H1 (cell line): Measurements from ENCODE around the gene PDZRN4. TPM values are rescaled to one million over a fixed set of nuclear protein-coding genes. Genes with fewer than 3 reads are reported as not detected.

Experiments
- CTCF ChIA-PET: fragments of 300-600 bp; sonication (Branson Sonifier 250); formaldehyde crosslinking; loops from one replicate; lab custom pipeline; 2021; ENCODE audit not compliant: partially characterized antibody; lab: Charles Lee
- POLR2A ChIA-PET: fragments of 300-600 bp; sonication (Branson Sonifier 250); formaldehyde crosslinking; loops from one replicate; lab custom pipeline; 2021; ENCODE audit warnings: inconsistent platforms; ENCODE audit not compliant: partially characterized antibody; lab: Charles Lee
- DNase-seq, 2 experiments: peaks; one replicate each; pipeline versions ENCODE4 v3.0.0 to v3.0.0-alpha.2; 2010 to 2022; ENCODE audit warnings: low spot score in 2 of 2, low read depth in 1 of 2, mixed read lengths in 1 of 2
- FAIRE-seq: peaks from 2 replicates; lab custom pipeline; 2011; peaks lifted over from hg19 to GRCh38; lab: Jason Lieb, UNC
- H2AFZ ChIP-seq: 2 replicates; pipeline ENCODE4 v1.8.1; 2012; ENCODE audit warnings: low read length, inconsistent platforms
- H2AK5ac ChIP-seq: 2 replicates; pipeline ENCODE4 v1.6.1; 2013; ENCODE audit warnings: low read depth, low read length
- H2BK120ac ChIP-seq: replicated peaks from 2 replicates; pipeline ENCODE3; 2013; ENCODE audit warnings: low read depth, low read length, inconsistent platforms
- H2BK12ac ChIP-seq: 2 replicates; pipeline ENCODE4 v1.6.1; 2013; ENCODE audit warnings: low read depth, low read length
- H2BK15ac ChIP-seq: 2 replicates; pipeline ENCODE4 v1.6.1; 2013; ENCODE audit warnings: low read length
- H2BK20ac ChIP-seq: 2 replicates; pipeline ENCODE4 v1.6.1; 2013; ENCODE audit warnings: low read length
- H2BK5ac ChIP-seq: 2 replicates; pipeline ENCODE4 v1.6.1; 2013; ENCODE audit warnings: low read depth, low read length
- H3K14ac ChIP-seq: 2 replicates; pipeline ENCODE4 v1.6.1; 2013; ENCODE audit warnings: inconsistent platforms; ENCODE audit not compliant: insufficient read length
- H3K18ac ChIP-seq: 2 replicates; pipeline ENCODE4 v1.6.1; 2013; ENCODE audit warnings: low read length; ENCODE audit errors: extremely low read depth
- H3K23ac ChIP-seq: 2 replicates; pipeline ENCODE4 v1.6.1; 2013; ENCODE audit warnings: inconsistent platforms; ENCODE audit not compliant: insufficient read length
- H3K23me2 ChIP-seq: 2 replicates; pipeline ENCODE4 v1.6.1; 2013; ENCODE audit warnings: low read depth, low read length
- H3K27ac ChIP-seq: 2 replicates; pipeline ENCODE4 v1.6.1; 2011; ENCODE audit warnings: low read depth, low read length, inconsistent platforms
- H3K27me3 ChIP-seq, 4 experiments: replicated peaks in 1 of 4; 1 replicate in 1 of 4; 2 replicates in 3 of 4; pipeline versions ENCODE4 v1.6.1 to v1.8.1; 2011 to 2013; ENCODE audit warnings: low read length in 3 of 4, mild to moderate bottlenecking in 3 of 4, inconsistent platforms in 2 of 4, mixed read lengths in 2 of 4, moderate library complexity in 1 of 4; ENCODE audit not compliant: control insufficient read depth in 3 of 4, insufficient read depth in 3 of 4; ENCODE audit errors: extremely low read depth in 1 of 4
- H3K36me3 ChIP-seq, 4 experiments: 2 replicates each; pipeline versions ENCODE4 v1.6.1 to v1.8.1; 2011 to 2013; ENCODE audit warnings: mild to moderate bottlenecking in 4 of 4, low read length in 3 of 4, moderate library complexity in 2 of 4, control low read depth in 1 of 4, inconsistent platforms in 1 of 4; ENCODE audit not compliant: insufficient read depth in 4 of 4, control insufficient read depth in 2 of 4
- H3K4ac ChIP-seq: replicated peaks from 2 replicates; pipeline ENCODE3; 2013; ENCODE audit warnings: low read length, low read depth, mixed read lengths, inconsistent platforms; ENCODE audit not compliant: insufficient read length
- H3K4me1 ChIP-seq, 4 experiments: replicated peaks in 1 of 4; 1 replicate in 1 of 4; 2 replicates in 3 of 4; pipeline versions ENCODE4 v1.6.1 to v1.8.1; 2011 to 2013; ENCODE audit warnings: low read length in 3 of 4, inconsistent platforms in 2 of 4, mixed read lengths in 1 of 4; ENCODE audit not compliant: insufficient read depth in 4 of 4, control insufficient read depth in 3 of 4
- H3K4me2 ChIP-seq, 2 experiments: 2 replicates each; pipeline versions ENCODE4 v1.6.1 to v1.8.1; 2011 to 2013; ENCODE audit warnings: low read depth in 2 of 2, low read length in 2 of 2, control low read depth in 1 of 2, inconsistent platforms in 1 of 2, mild to moderate bottlenecking in 1 of 2; ENCODE audit not compliant: insufficient read depth in 1 of 2
- H3K4me3 ChIP-seq, 4 experiments: fragments of 200-600, 300-600 bp in 1 of 4; sonication (generic), shearing (Covaris generic), sonication (Bioruptor Twin) in 1 of 4; 2 replicates each; pipeline versions ENCODE4 v1.5.1 to v1.8.1; 2011 to 2016; ENCODE audit warnings: low read length in 4 of 4, low read depth in 3 of 4, control low read depth in 2 of 4, inconsistent platforms in 2 of 4, mild to moderate bottlenecking in 2 of 4, mixed read lengths in 1 of 4, moderate library complexity in 1 of 4; ENCODE audit not compliant: insufficient read depth in 2 of 4; ENCODE audit errors: extremely low read depth in 1 of 4
- H3K56ac ChIP-seq: replicated peaks from 2 replicates; pipeline ENCODE3; 2013; ENCODE audit warnings: low read depth, mild to moderate bottlenecking, mixed read lengths, low read length, inconsistent platforms; ENCODE audit not compliant: insufficient read length
- H3K79me1 ChIP-seq: 2 replicates; pipeline ENCODE4 v1.6.1; 2013; ENCODE audit warnings: low read depth, low read length, control low read depth
- H3K79me2 ChIP-seq, 2 experiments: 2 replicates each; pipeline versions ENCODE4 v1.6.1 to v1.8.1; 2012 to 2013; ENCODE audit warnings: low read length in 2 of 2, mild to moderate bottlenecking in 2 of 2, inconsistent platforms in 1 of 2; ENCODE audit not compliant: insufficient read depth in 2 of 2, control insufficient read depth in 1 of 2
- H3K9ac ChIP-seq, 4 experiments: replicated peaks in 1 of 4; 1 replicate in 1 of 4; 2 replicates in 3 of 4; pipeline versions ENCODE4 v1.6.1 to v1.8.1; 2011 to 2013; ENCODE audit warnings: low read depth in 3 of 4, low read length in 3 of 4, control low read depth in 2 of 4, mild to moderate bottlenecking in 2 of 4, moderate library complexity in 2 of 4, inconsistent platforms in 1 of 4; ENCODE audit errors: extremely low read depth in 1 of 4
- H3K9me3 ChIP-seq, 2 experiments: 2 replicates each; pipeline versions ENCODE4 v1.6.1 to v1.8.1; 2012 to 2013; ENCODE audit warnings: mild to moderate bottlenecking in 2 of 2, moderate library complexity in 2 of 2, control low read depth in 1 of 2, inconsistent platforms in 1 of 2, low read depth in 1 of 2, low read length in 1 of 2, mixed read lengths in 1 of 2; ENCODE audit not compliant: insufficient read depth in 2 of 2
- H4K20me1 ChIP-seq, 2 experiments: replicated peaks in 1 of 2; 2 replicates each; pipeline versions ENCODE3 to v1.8.1; 2011 to 2013; ENCODE audit warnings: inconsistent platforms in 2 of 2, low read length in 2 of 2, mild to moderate bottlenecking in 1 of 2; ENCODE audit not compliant: insufficient read depth in 2 of 2, control insufficient read depth in 1 of 2
- H4K5ac ChIP-seq: 2 replicates; pipeline ENCODE4 v1.6.1; 2013; ENCODE audit warnings: low read length, low read depth, mixed read lengths, inconsistent platforms; ENCODE audit not compliant: insufficient read length
- H4K8ac ChIP-seq: 2 replicates; pipeline ENCODE4 v1.8.0; 2013; ENCODE audit warnings: mild to moderate bottlenecking, moderate library complexity, low read length, inconsistent platforms; ENCODE audit not compliant: insufficient read depth; ENCODE audit errors: extremely low read depth
- H4K91ac ChIP-seq: replicated peaks from 2 replicates; pipeline ENCODE3; 2013; ENCODE audit warnings: low read length, mixed read lengths, inconsistent platforms; ENCODE audit not compliant: insufficient read length
- BRCA1 ChIP-seq: IDR thresholded peaks from 2 replicates; pipeline ENCODE4 v1.6.1; 2012; ENCODE audit warnings: low read depth, low read length, improper control_type of control experiment
- CHD1 ChIP-seq: IDR thresholded peaks from 2 replicates; pipeline ENCODE4 v1.6.1; 2012; ENCODE audit warnings: low read depth, low read length, improper control_type of control experiment
- MAFK ChIP-seq: IDR thresholded peaks from 2 replicates; pipeline ENCODE4 v1.6.1; 2012; ENCODE audit warnings: low read depth, mild to moderate bottlenecking, improper control_type of control experiment, low read length
- POLR2A ChIP-seq, 2 experiments: IDR thresholded peaks; 1 replicate in 1 of 2; 2 replicates in 1 of 2; pipeline ENCODE4 v1.6.1; 2011; ENCODE audit warnings: low read depth in 2 of 2, low read length in 2 of 2, mild to moderate bottlenecking in 2 of 2; ENCODE audit errors: control extremely low read depth in 1 of 2
- POU5F1 ChIP-seq: IDR thresholded peaks from 2 replicates; pipeline ENCODE4 v1.6.1; 2011; ENCODE audit warnings: low read depth, mild to moderate bottlenecking, low read length, moderate library complexity
- WGBS, 2 experiments: shearing (Covaris generic) in 1 of 2; methylation state at CpG; one replicate each; pipeline versions ENCODE4 v1.1.6 to v1.1.7; 2013 to 2015; ENCODE audit warnings: low lambda C conversion rate in 2 of 2, mixed read lengths in 2 of 2, inconsistent platforms in 1 of 2, low coverage in 1 of 2, missing lambda C conversion rate in 1 of 2; ENCODE audit not compliant: insufficient replicate concordance in 2 of 2, insufficient coverage in 1 of 2, insufficient read length in 1 of 2; ENCODE audit errors: extremely low coverage in 1 of 2, missing lambda C conversion rate in 1 of 2; 5-methylcytosine and 5-hydroxymethylcytosine counted together
- polyA plus RNA-seq, 7 experiments: library from polyadenylated mRNA; depleted of rRNA in 3 of 7; stranded (reverse) in 5 of 7; unstranded in 2 of 7; fragments of >200 nt in 5 of 7; fragments of 200-250 nt in 2 of 7; gene quantifications; 1 replicate in 5 of 7; 2 replicates in 1 of 7; 4 replicates in 1 of 7; pipeline versions ENCODE4 v1.2.1 to v1.2.3, GENCODE V29; 2011 to 2013; ENCODE audit warnings: missing spikeins in 2 of 7, mixed read lengths in 2 of 7
- total RNA-seq: library from RNA; stranded (reverse); fragmentation: NEBNext Ultra II Directional; extraction: Animal tissue kit (Norgen Biotek cat#: 25700); gene quantifications from 2 replicates; pipeline ENCODE4 v1.2.1, GENCODE V29; 2021

The PDZRN4 gene
- total and polyA plus RNA-seq, 2 of the 8 experiments (the other 6 are each of a cell fraction or from before 2014, with no cell fraction given) = not detected

DNA sequence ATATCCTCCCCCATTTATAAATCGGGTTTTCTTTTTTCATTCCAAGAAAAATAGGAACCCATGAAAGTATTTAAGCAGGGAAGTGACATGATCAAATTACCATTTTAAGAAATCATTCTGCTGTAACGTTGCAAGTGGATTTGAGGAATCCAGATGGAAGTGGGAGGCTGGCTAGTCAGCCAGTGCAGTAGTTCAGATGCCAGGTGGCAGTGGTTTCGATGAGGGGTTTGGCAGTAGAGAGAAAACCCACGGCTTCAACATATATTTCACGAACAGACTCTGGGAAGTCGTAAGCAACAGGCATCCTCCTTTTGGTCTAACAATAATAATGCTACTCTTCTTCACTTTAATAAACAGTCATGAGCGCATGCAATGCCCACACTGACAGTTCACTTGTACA, 25.0 kb downstream of the PDZRN4 start:
- H4K91ac ChIP-seq = no peak overlapping the region
- TF ChIP-seq BRCA1 = no peak
- TF ChIP-seq MAFK = no peak
- no peak for TF ChIP-seq POU5F1
- TF ChIP-seq POLR2A (IDR thresholded peaks at IDR 0.05; ENCODE audit: control extremely low read depth in 1 of 2, low read depth in 2 of 2, low read length in 2 of 2) = no peak
- TF ChIP-seq CHD1 = no peak
- no peaks in the 10 kb centered on the region for H3K79me2 ChIP-seq
- FAIRE-seq (no peak), DNase-seq (no peak)
- no peaks in the 10 kb centered on the region for H3K36me3 ChIP-seq
- no peak overlapping the region for H2BK20ac ChIP-seq
- H3K14ac ChIP-seq = no peak overlapping the region
- H4K8ac ChIP-seq = no peak overlapping the region
- H3K23me2 ChIP-seq = no peaks in the 10 kb centered on the region
- no peak overlapping the region for H2AK5ac ChIP-seq
- no peaks in the 10 kb centered on the region for H3K27me3 ChIP-seq
- H3K79me1 ChIP-seq = no peaks in the 10 kb centered on the region
- H3K27ac ChIP-seq = no peak overlapping the region
- H2BK120ac ChIP-seq = no peak overlapping the region
- WGBS, 2 experiments = 91% methylated on average over 7 of the region's 7 CpGs; no CpG with 5 or more reads in 1 of the 2 experiments
- H3K4ac ChIP-seq = no peak overlapping the region
- H3K56ac ChIP-seq = no peak overlapping the region
- no peaks in the 10 kb centered on the region for H4K20me1 ChIP-seq
- no peaks in the 10 kb centered on the region for H3K4me1 ChIP-seq
- no peak overlapping the region for H2BK12ac ChIP-seq
- no peak overlapping the region for H2BK5ac ChIP-seq
- H3K9me3 ChIP-seq = no peaks in the 10 kb centered on the region
- H2BK15ac ChIP-seq = no peak overlapping the region
- no peak overlapping the region for H3K9ac ChIP-seq
- no peak overlapping the region for H3K4me2 ChIP-seq
- CTCF ChIA-PET = interaction anchor here (1.7 kb wide), 1 partner anchor 23 kb away, joined by 5 read pairs; no protein-coding TSS in a partner anchor
- H3K4me3 ChIP-seq = no peak overlapping the region
- no peak overlapping the region for H3K23ac ChIP-seq
- no peak overlapping the region for H3K18ac ChIP-seq
- H4K5ac ChIP-seq = no peak overlapping the region
- POLR2A ChIA-PET = no interaction called here
- H2AFZ ChIP-seq = no peak overlapping the region
